AG09309 (cell line): ENCODE results near the gene KCNK18.

ENCODE experiments used
- DNase-seq: peaks from one replicate; pipeline ENCODE4 v3.0.0-alpha.2; 2010; ENCODE audit warnings: low read depth
- H3K4me3 ChIP-seq: 2 replicates; pipeline ENCODE4 v1.5.1; 2011; ENCODE audit warnings: mild to moderate bottlenecking, low read depth, low read length, moderate library complexity; ENCODE audit not compliant: control insufficient read depth
- TF ChIP-seq, protein P1 (sequence below): IDR thresholded peaks from 2 replicates; pipeline ENCODE4 v1.5.1; 2011; ENCODE audit warnings: mild to moderate bottlenecking, low read depth, low read length, inconsistent platforms; ENCODE audit not compliant: insufficient read depth, control insufficient read depth; ENCODE audit errors: missing control alignments

KCNK18 gene

DNA sequence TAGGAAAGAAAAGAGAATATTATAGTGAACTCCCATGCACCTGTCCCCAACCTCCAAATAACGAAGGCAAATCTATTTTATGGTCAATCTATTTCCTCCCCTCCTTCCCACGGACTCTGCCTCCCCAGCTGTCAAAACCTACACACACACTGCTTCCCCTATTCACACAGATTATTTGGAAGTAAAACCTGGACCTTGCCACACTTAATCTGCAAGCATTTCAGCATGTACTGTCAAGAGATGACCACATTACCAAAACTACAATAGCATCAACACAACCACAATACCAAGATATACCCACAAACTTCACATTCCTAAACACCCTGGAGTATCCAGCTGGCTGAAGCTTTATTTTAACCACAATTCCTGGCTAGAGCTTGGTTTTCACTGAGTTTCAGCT, 27.8 kb upstream of the KCNK18 start:
- TF ChIP-seq, protein P1, sequence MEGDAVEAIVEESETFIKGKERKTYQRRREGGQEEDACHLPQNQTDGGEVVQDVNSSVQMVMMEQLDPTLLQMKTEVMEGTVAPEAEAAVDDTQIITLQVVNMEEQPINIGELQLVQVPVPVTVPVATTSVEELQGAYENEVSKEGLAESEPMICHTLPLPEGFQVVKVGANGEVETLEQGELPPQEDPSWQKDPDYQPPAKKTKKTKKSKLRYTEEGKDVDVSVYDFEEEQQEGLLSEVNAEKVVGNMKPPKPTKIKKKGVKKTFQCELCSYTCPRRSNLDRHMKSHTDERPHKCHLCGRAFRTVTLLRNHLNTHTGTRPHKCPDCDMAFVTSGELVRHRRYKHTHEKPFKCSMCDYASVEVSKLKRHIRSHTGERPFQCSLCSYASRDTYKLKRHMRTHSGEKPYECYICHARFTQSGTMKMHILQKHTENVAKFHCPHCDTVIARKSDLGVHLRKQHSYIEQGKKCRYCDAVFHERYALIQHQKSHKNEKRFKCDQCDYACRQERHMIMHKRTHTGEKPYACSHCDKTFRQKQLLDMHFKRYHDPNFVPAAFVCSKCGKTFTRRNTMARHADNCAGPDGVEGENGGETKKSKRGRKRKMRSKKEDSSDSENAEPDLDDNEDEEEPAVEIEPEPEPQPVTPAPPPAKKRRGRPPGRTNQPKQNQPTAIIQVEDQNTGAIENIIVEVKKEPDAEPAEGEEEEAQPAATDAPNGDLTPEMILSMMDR, result no peak
- no peak overlapping the region for H3K4me3 ChIP-seq
- no peak for DNase-seq

DNA sequence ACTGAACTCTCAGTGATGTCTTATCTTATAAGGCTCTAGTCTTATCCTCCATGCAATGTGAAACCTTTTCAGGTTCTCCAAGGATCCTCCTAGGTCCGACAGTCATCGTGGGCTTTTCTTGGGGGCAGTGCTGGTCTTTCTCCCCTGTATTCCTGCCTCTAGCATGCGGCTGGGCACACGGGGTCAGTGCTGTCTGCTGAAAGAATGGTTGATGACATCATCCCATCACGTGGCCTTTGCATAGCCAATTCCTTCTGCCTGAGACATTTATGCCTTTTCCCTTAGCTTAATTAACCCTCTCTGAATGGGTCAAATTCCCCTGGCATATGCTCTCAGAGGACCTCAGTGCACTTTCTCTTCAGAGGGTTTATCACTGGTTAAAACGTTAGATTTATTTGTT, 27.0 kb upstream of the KCNK18 start:
- H3K4me3 ChIP-seq, result no peak overlapping the region
- no peak for DNase-seq
- TF ChIP-seq, protein P1, result no peak

DNA sequence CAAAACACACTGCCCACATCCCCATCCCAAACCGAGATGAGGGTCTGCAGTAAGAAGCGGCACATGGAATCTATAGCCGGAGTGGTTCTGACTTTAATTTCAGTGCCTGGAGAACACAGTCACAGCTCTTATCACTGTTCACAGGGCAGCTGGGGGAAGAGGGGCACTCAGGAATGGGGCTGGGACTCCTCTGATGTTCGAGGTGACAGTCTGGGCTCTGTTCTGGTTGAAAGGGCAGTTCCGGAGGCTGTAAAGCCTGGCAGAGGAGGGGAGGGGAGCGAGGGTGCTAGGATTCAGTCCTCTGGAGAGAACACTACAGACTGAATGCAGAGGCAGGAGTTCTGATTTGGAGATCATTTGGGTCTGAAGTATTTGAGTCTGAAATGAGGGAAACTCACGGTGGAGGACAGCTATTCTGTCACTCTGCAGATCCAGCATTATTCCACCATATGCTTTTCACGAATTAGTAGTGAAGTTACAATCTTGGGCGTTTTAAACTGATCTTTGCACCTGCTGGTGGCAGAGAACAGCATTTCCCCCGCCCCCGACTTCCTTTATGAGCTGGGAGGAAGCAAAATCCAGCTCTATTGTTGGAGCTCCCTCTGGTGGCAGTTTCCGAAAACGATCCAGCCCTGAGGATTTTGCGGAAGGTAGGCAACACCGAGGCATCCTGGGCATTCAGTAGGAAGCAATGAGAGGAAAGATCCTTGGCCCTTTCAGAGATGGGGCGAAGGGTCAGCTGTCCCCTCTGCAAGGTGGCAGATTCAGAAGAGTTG, 22.7 kb upstream of the KCNK18 start:
- TF ChIP-seq, protein P1, result peak; percentile 89
- H3K4me3 ChIP-seq, result peak overlapping the region; percentile 37
- DNase-seq, result peak; percentile 21

DNA sequence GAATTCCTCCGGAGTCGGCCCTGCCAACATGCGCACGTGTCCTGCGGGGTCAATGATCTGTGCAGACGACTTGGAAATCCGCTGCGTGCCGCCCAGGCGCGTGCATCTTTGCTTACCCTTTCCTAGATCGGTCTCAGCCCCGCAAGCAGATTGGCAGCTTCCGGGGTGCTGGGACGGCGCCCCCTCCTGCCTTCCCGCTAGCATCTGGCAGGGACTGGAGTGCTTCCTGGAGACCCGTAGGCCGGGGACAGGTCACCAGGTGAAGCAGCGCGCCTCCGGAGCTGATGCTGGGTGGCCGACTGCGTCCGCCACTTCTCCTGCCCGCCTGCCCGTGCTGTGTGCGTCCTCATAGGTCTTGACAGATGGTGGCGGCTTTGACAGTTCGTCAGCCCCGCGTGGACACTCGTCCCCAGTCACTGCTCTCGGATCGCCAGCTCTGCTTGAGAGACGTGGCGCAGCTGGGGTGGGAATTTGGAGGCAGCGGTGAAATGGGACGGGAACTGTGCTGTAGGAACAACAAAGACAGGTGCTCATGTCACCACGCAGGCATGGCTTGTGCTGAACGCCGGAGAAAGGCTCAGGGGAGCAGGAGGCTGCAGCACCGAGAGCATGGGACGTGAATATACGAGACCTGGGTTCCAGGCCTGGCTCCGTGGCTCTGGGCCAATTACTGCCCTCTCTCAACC, 21.9 kb upstream of the KCNK18 start:
- DNase-seq, result no peak
- H3K4me3 ChIP-seq, result peak overlapping the region; percentile 37
- TF ChIP-seq, protein P1, result no peak

DNA sequence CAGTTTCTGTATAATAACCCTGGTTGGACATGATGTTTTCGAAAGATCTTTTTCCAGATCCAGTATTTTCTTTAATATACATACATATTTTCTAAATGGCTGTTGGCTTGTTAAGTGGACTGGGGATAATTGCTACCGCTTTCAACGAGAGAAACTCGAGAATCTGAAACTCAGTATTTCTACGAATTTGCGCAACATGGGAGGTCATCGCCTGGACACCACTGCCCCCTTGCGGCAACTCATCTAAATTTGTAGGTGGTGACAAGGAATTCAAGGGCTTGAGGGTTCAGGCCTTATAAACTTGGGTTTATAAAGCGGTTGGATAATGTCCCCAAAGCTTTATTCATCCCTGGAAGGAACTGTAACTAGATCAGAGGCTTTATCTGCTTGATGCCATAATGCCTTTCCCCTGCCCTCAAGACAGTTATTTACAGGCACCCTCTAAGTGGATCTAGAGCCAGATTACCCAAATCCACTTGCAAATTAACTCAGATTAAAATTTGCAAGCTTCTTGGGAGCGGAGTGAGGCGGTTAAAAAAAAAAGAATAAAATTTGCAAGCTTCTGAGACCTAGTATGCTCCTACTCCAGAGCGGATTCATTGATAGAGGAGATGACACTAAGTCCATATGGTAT, 21.3 kb upstream of the KCNK18 start:
- DNase-seq, result peak; percentile 13
- TF ChIP-seq, protein P1, result peak; percentile 84
- no peak overlapping the region for H3K4me3 ChIP-seq

DNA sequence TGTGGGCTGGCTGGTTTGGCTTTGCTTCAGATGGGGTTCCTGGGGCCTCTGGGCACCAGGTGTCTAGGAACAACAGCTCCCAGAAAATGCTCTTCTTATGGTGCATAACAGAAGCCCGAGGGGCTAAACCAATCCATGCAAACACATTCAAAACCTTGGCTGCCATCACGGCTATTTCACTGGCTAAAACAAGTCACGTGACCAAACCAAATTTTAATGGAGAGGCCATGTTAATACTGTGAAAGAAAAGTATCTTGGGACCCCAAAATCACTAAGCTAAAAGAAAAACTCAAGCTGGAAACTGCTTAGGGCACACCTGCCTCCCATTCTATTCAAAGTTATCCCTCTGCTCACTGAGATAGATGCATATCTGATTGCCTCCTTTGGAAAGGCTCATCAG, 19.1 kb upstream of the KCNK18 start:
- DNase-seq, result no peak
- TF ChIP-seq, protein P1, result no peak
- H3K4me3 ChIP-seq, result no peak overlapping the region
